ENCODE data around the gene CUBN. TPM values are rescaled to one million over a fixed set of nuclear protein-coding genes. Genes with fewer than 3 reads are reported as not detected.
A peak's percentile ranks its signal among the peaks of the same experiment; 100 is the strongest.

The CUBN gene
- total and polyA plus RNA-seq, 3 experiments from 2014 or later, result 0.73 to 0.92 (median 0.83) TPM

GRCh38 chr10:17051851-17052250 is 77.8 kb downstream of the CUBN start:
- DNase-seq, result no peak
- no peaks in the 10 kb centered on the region for H3K27me3 ChIP-seq (ENCODE audit: insufficient read depth, low read length, poor library complexity, severe bottlenecking)
- no peaks in the 10 kb centered on the region for H3K4me1 ChIP-seq (ENCODE audit: insufficient read depth, low read length)
- peaks cover 0 to 6% (median 2%) of the 10 kb centered on the region in 5 donors for H3K9me3 Mint-ChIP-seq
- ChIA-PET CTCF (no interaction called here), POLR2A (no interaction called here)
- no peak overlapping the region for H3K27ac ChIP-seq (ENCODE audit: low read depth, low read length)
- H3K9me3 ChIP-seq (ENCODE audit: low read length), result no peaks in the 10 kb centered on the region
- no peaks in the 10 kb centered on the region for H3K36me3 ChIP-seq (ENCODE audit: insufficient read depth, low read length)
- H3K4me3 ChIP-seq (ENCODE audit: low read length), result no peak overlapping the region
- peaks cover 4 to 8% (median 5%) of the 10 kb centered on the region in 3 donors for H3K4me1 Mint-ChIP-seq
- peaks cover 0 to 2% of the 10 kb centered on the region in 2 donors for H3K27me3 Mint-ChIP-seq
- no peak overlapping the region for H3K27ac Mint-ChIP-seq
- peaks cover 7 to 31% (median 12%) of the 10 kb centered on the region in 3 donors for H3K36me3 Mint-ChIP-seq
- H3K4me3 Mint-ChIP-seq, result no peak overlapping the region

- Histone ChIP-seq H3K4me1 (ENCODE audit: insufficient read depth, low read length) (no peaks in the 10 kb centered on the region), H3K9me3 (ENCODE audit: low read length) (no peaks in the 10 kb centered on the region), H3K27ac (ENCODE audit: low read depth, low read length) (no peak overlapping the region), H3K4me3 (ENCODE audit: low read length) (no peak overlapping the region), H3K36me3 (ENCODE audit: insufficient read depth, low read length) (no peaks in the 10 kb centered on the region), H3K27me3 (ENCODE audit: insufficient read depth, low read length, poor library complexity, severe bottlenecking) (no peaks in the 10 kb centered on the region)
- DNase-seq, result no peak
- POLR2A ChIA-PET, result no interaction called here
- Mint-ChIP-seq H3K27me3 (peaks cover 0 to 2% of the 10 kb centered on the region in 2 donors), H3K36me3 (peaks cover 8 to 31% (median 9%) of the 10 kb centered on the region in 3 donors), H3K4me3 (no peak overlapping the region), H3K27ac (no peak overlapping the region), H3K9me3 (peaks cover 0 to 6% (median 2%) of the 10 kb centered on the region in 5 donors), H3K4me1 (peaks cover 4 to 5% (median 5%) of the 10 kb centered on the region in 3 donors)
- CTCF ChIA-PET, result no interaction called here
These were observed 80.4 kb downstream of the CUBN start for GRCh38 chr10:17049195-17049594.

GRCh38 chr10:17047908-17048307 is 81.7 kb downstream of the CUBN start:
- Histone ChIP-seq H3K4me1 (ENCODE audit: insufficient read depth, low read length) (no peaks in the 10 kb centered on the region), H3K36me3 (ENCODE audit: insufficient read depth, low read length) (no peaks in the 10 kb centered on the region), H3K4me3 (ENCODE audit: low read length) (no peak overlapping the region), H3K27me3 (ENCODE audit: insufficient read depth, low read length, poor library complexity, severe bottlenecking) (no peaks in the 10 kb centered on the region), H3K27ac (ENCODE audit: low read depth, low read length) (no peak overlapping the region), H3K9me3 (ENCODE audit: low read length) (no peaks in the 10 kb centered on the region)
- CTCF ChIA-PET, result no interaction called here
- H3K27me3 Mint-ChIP-seq, result peaks cover 0 to 2% of the 10 kb centered on the region in 2 donors
- H3K9me3 Mint-ChIP-seq, result peaks cover 0 to 6% (median 2%) of the 10 kb centered on the region in 5 donors
- no peaks in the 10 kb centered on the region for H3K4me1 Mint-ChIP-seq
- POLR2A ChIA-PET, result no interaction called here
- no peak overlapping the region for H3K4me3 Mint-ChIP-seq
- no peak for DNase-seq
- H3K27ac Mint-ChIP-seq, result no peak overlapping the region
- H3K36me3 Mint-ChIP-seq, result peaks cover 8 to 31% (median 12%) of the 10 kb centered on the region in 3 donors

- CTCF ChIA-PET, result interaction anchor here (0.7 kb wide), 1 partner anchor 11 kb away, joined by 3 read pairs; no protein-coding TSS in a partner anchor
These were observed 82.6 kb downstream of the CUBN start for GRCh38 chr10:17046989-17047388.

GRCh38 chr10:17043586-17043985 is 86.0 kb downstream of the CUBN start:
- H3K27me3 ChIP-seq (ENCODE audit: insufficient read depth, low read length, poor library complexity, severe bottlenecking), result no peaks in the 10 kb centered on the region
- POLR2A ChIA-PET, result no interaction called here

More at GRCh38 chr10:17046989-17047388, 82.6 kb downstream of the CUBN start:
- Mint-ChIP-seq H3K27me3 (peaks cover 0 to 2% of the 10 kb centered on the region in 2 donors), H3K9me3 (peaks cover 0 to 5% (median 2%) of the 10 kb centered on the region in 5 donors), H3K4me3 (no peak overlapping the region), H3K4me1 (no peaks in the 10 kb centered on the region), H3K27ac (no peak overlapping the region), H3K36me3 (peaks cover 8 to 28% (median 12%) of the 10 kb centered on the region in 3 donors)
- H3K4me1 ChIP-seq (ENCODE audit: insufficient read depth, low read length), result no peaks in the 10 kb centered on the region
- no peak overlapping the region for H3K27ac ChIP-seq (ENCODE audit: low read depth, low read length)
- no peaks in the 10 kb centered on the region for H3K36me3 ChIP-seq (ENCODE audit: insufficient read depth, low read length)
- H3K9me3 ChIP-seq (ENCODE audit: low read length), result no peaks in the 10 kb centered on the region
- no peak for DNase-seq
- POLR2A ChIA-PET, result no interaction called here
- no peaks in the 10 kb centered on the region for H3K27me3 ChIP-seq (ENCODE audit: insufficient read depth, low read length, poor library complexity, severe bottlenecking)
- no peak overlapping the region for H3K4me3 ChIP-seq (ENCODE audit: low read length)

GRCh38 chr10:17041626-17042520 is 87.7 kb downstream of the CUBN start:
- POLR2A ChIA-PET, result no interaction called here
- Histone ChIP-seq H3K27me3 (ENCODE audit: insufficient read depth, low read length, poor library complexity, severe bottlenecking) (no peaks in the 10 kb centered on the region), H3K4me3 (ENCODE audit: low read length) (no peak overlapping the region), H3K9me3 (ENCODE audit: low read length) (no peaks in the 10 kb centered on the region), H3K27ac (ENCODE audit: low read depth, low read length) (no peak overlapping the region), H3K4me1 (ENCODE audit: insufficient read depth, low read length) (no peaks in the 10 kb centered on the region), H3K36me3 (ENCODE audit: insufficient read depth, low read length) (no peaks in the 10 kb centered on the region)
- peaks cover 2 to 12% (median 4%) of the 10 kb centered on the region in 3 donors for H3K36me3 Mint-ChIP-seq
- CTCF ChIA-PET, result no interaction called here
- H3K27ac Mint-ChIP-seq, result peak overlapping the region in 2 of 8 donors; percentile 35 to 63
- H3K4me3 Mint-ChIP-seq, result no peak overlapping the region
- no peaks in the 10 kb centered on the region for H3K27me3 Mint-ChIP-seq
- H3K9me3 Mint-ChIP-seq, result no peaks in the 10 kb centered on the region
- DNase-seq, result no peak
- H3K4me1 Mint-ChIP-seq, result peaks cover 0 to 6% (median 0%) of the 10 kb centered on the region in 3 donors

More at GRCh38 chr10:17043586-17043985, 86.0 kb downstream of the CUBN start:
- Histone ChIP-seq H3K4me3 (ENCODE audit: low read length) (no peak overlapping the region), H3K27ac (ENCODE audit: low read depth, low read length) (no peak overlapping the region), H3K36me3 (ENCODE audit: insufficient read depth, low read length) (no peaks in the 10 kb centered on the region), H3K4me1 (ENCODE audit: insufficient read depth, low read length) (no peaks in the 10 kb centered on the region), H3K9me3 (ENCODE audit: low read length) (no peaks in the 10 kb centered on the region)
- no peaks in the 10 kb centered on the region for H3K27me3 Mint-ChIP-seq
- H3K27ac Mint-ChIP-seq, result peak overlapping the region in 1 of 8 donors; percentile 33
- no peak overlapping the region for H3K4me3 Mint-ChIP-seq
- DNase-seq, result no peak
- CTCF ChIA-PET, result no interaction called here
- H3K9me3 Mint-ChIP-seq, result no peaks in the 10 kb centered on the region
- H3K36me3 Mint-ChIP-seq, result peaks cover 2 to 9% (median 4%) of the 10 kb centered on the region in 3 donors
- H3K4me1 Mint-ChIP-seq, result no peaks in the 10 kb centered on the region

- Mint-ChIP-seq H3K27me3 (no peaks in the 10 kb centered on the region), H3K4me1 (peaks cover 13 to 25% (median 14%) of the 10 kb centered on the region in 3 donors), H3K36me3 (peaks cover 0 to 12% (median 4%) of the 10 kb centered on the region in 3 donors), H3K27ac (peak overlapping the region in 1 of 8 donors; percentile 26), H3K4me3 (no peak overlapping the region), H3K9me3 (no peaks in the 10 kb centered on the region)
- DNase-seq, result no peak
- no peaks in the 10 kb centered on the region for H3K9me3 ChIP-seq (ENCODE audit: low read length)
- H3K27me3 ChIP-seq (ENCODE audit: insufficient read depth, low read length, poor library complexity, severe bottlenecking), result no peaks in the 10 kb centered on the region
- no peak overlapping the region for H3K27ac ChIP-seq (ENCODE audit: low read depth, low read length)
- ChIA-PET POLR2A (no interaction called here), CTCF (no interaction called here)
- no peaks in the 10 kb centered on the region for H3K36me3 ChIP-seq (ENCODE audit: insufficient read depth, low read length)
- H3K4me1 ChIP-seq (ENCODE audit: insufficient read depth, low read length), result peaks cover 4% of the 10 kb centered on the region
- no peak overlapping the region for H3K4me3 ChIP-seq (ENCODE audit: low read length)
These were observed 91.0 kb downstream of the CUBN start for GRCh38 chr10:17038627-17039026.

GRCh38 chr10:17037910-17038309 is 91.7 kb downstream of the CUBN start:
- no peaks in the 10 kb centered on the region for H3K27me3 Mint-ChIP-seq
- Histone ChIP-seq H3K27me3 (ENCODE audit: insufficient read depth, low read length, poor library complexity, severe bottlenecking) (no peaks in the 10 kb centered on the region), H3K4me3 (ENCODE audit: low read length) (no peak overlapping the region), H3K4me1 (ENCODE audit: insufficient read depth, low read length) (peaks cover 11% of the 10 kb centered on the region), H3K36me3 (ENCODE audit: insufficient read depth, low read length) (no peaks in the 10 kb centered on the region), H3K9me3 (ENCODE audit: low read length) (no peaks in the 10 kb centered on the region), H3K27ac (ENCODE audit: low read depth, low read length) (no peak overlapping the region)
- H3K4me1 Mint-ChIP-seq, result peaks cover 21 to 33% (median 21%) of the 10 kb centered on the region in 3 donors
- no peak overlapping the region for H3K4me3 Mint-ChIP-seq
- H3K9me3 Mint-ChIP-seq, result no peaks in the 10 kb centered on the region
- peak overlapping the region in 5 of 8 donors; percentile 34 to 67 (median 42) for H3K27ac Mint-ChIP-seq
- ChIA-PET POLR2A (no interaction called here), CTCF (no interaction called here)
- DNase-seq, result no peak
- peaks cover 0 to 12% (median 4%) of the 10 kb centered on the region in 3 donors for H3K36me3 Mint-ChIP-seq
